ENCODE results near the gene SLC22A5. TPM values are rescaled to one million over a fixed set of nuclear protein-coding genes. Genes with fewer than 3 reads are reported as not detected.
A peak's percentile ranks its signal among the peaks of the same experiment; 100 is the strongest.

SLC22A5 gene
- total RNA-seq, 2 donors from 2014 or later = 7.0 to 7.4 TPM

DNA sequence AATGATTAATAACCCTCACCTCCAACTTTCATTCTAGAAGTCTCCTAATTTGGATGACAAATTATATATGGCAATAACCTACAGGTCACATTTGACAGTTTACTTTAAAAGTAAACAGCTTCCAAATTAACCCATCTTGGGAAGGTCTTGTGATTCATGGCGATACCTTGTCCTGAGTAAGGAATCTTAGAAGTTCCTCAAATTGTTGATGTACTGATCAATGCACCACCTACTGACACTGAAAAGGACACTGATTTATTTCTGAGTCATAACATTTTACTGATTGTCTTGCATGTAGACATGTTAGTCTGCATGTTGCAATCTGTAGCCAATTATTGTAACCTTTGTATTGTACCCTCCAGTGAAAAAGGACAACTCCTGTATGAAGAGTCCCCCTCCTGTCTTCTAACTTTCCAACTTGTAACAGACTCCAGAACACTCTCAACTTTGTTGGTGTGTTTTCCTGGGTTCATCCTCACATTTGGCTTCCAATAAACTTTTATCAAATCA is 16.0 kb upstream of the SLC22A5 start:
- ATAC-seq (replicated peaks in 1 of 2) (no peak), DNase-seq (no peak)
- Mint-ChIP-seq H3K9me3 (no peaks in the 10 kb centered on the region), H3K4me1 (ENCODE audit: low read depth) (no peaks in the 10 kb centered on the region), H3K4me3 (no peak overlapping the region), H3K27ac (no peak overlapping the region), H3K27me3 (ENCODE audit: low read depth) (no peaks in the 10 kb centered on the region), H3K36me3 (ENCODE audit: insufficient read depth in 2 of 2) (peaks cover 2% of the 10 kb centered on the region in 2 donors)

DNA sequence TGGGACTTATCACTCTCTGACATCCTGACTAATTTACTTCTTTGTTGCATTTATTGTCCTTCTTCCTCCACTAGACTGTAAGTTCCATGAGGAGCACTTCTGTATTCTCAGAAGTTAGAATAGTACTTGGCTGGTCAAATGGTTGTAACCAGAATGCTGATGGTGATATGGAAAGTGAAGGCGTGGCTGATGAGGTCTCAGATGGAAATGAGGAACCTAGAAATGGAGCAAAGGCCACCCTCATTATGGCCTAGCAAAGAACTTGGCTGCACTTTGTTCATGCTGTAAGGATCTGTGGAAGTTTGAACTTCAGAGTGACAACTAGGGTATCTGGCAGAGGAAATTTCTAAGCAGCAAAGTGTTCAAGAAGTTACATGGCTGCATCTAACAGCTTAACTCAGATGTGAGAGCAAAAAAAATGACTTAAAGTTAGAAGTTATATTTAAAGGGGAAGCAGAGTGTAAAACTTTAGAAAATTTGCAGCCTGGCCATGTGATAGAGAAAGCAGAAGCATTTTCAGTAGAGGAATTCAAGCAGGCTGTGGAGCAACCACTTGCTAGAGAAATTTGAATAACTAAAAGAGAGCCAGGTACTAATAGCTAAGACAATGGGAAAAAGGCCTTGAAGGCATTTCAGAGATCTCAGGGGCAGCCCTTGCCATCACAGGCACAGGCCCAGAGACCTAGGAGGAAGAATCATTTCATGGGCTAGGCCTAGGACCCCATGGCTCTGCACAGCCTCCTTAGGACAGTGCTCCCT is 14.9 kb upstream of the SLC22A5 start:
- no peak overlapping the region for H3K27ac Mint-ChIP-seq
- no peaks in the 10 kb centered on the region for H3K4me1 Mint-ChIP-seq (ENCODE audit: low read depth)
- peaks cover 0 to 2% of the 10 kb centered on the region in 2 donors for H3K36me3 Mint-ChIP-seq (ENCODE audit: insufficient read depth in 2 of 2)
- no peak overlapping the region for H3K4me3 Mint-ChIP-seq
- no peaks in the 10 kb centered on the region for H3K27me3 Mint-ChIP-seq (ENCODE audit: low read depth)
- no peak for ATAC-seq (replicated peaks in 1 of 2)
- no peaks in the 10 kb centered on the region for H3K9me3 Mint-ChIP-seq
- no peak for DNase-seq

DNA sequence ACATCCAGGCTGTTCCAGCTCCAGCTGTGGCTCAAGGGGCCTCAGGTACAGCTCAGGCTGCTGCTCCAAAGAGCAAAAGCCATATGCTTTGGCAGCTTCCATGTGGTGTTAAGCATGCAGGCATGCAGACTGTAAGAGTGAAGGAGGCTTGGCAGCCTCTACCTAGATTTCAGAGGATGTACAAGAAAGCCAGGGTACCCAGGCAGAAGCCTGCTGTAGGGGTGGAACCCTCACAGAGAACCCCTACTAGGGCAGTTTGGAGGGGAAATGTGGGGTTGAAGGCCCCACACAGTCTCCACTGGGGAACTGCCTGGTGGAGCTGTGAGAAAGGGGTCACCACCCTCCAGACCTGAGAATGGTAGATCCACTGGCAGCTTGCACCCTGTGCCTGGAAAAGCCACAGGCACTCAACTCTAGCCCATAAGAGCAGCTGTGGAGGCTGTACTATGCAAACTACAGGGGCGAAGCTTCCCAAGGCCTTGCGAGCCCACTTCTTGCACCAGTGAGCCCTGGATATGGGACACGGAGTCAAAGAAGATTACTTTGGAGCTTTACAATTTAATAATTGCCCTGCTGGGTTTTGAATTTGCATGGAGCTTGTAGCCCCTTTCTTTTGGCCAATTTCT is 14.3 kb upstream of the SLC22A5 start:
- Mint-ChIP-seq H3K4me1 (ENCODE audit: low read depth) (no peaks in the 10 kb centered on the region), H3K36me3 (ENCODE audit: insufficient read depth in 2 of 2) (no peaks in the 10 kb centered on the region), H3K9me3 (no peaks in the 10 kb centered on the region), H3K27me3 (ENCODE audit: low read depth) (no peaks in the 10 kb centered on the region), H3K4me3 (no peak overlapping the region), H3K27ac (no peak overlapping the region)
- ATAC-seq (replicated peaks in 1 of 2) = no peak
- DNase-seq = no peak

DNA sequence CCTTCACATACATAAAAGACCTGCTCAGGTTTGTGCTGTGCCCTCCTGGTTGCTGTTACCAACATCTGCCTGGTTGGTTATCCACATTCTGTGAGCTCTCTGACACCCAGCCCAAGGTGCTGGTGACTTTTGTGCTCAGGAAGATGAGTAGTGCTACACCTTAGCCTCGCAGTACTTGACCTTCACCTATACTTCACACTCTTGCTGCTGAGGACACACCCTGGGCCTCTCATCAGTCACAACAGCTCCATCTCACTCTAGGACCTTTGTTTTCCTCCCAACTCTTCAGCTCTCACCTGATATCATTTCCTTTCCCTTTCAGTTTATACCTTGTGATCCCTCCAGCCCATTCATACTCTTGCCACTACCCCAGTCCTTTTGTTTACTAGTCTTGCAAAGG is 10.7 kb upstream of the SLC22A5 start:
- no peak overlapping the region for H3K4me3 Mint-ChIP-seq
- ATAC-seq (replicated peaks in 1 of 2) (no peak), DNase-seq (no peak)
- no peaks in the 10 kb centered on the region for H3K36me3 Mint-ChIP-seq (ENCODE audit: insufficient read depth in 2 of 2)
- H3K27ac Mint-ChIP-seq = no peak overlapping the region
- peaks cover 5% of the 10 kb centered on the region for H3K4me1 Mint-ChIP-seq (ENCODE audit: low read depth)
- no peaks in the 10 kb centered on the region for H3K27me3 Mint-ChIP-seq (ENCODE audit: low read depth)
- H3K9me3 Mint-ChIP-seq = no peaks in the 10 kb centered on the region

DNA sequence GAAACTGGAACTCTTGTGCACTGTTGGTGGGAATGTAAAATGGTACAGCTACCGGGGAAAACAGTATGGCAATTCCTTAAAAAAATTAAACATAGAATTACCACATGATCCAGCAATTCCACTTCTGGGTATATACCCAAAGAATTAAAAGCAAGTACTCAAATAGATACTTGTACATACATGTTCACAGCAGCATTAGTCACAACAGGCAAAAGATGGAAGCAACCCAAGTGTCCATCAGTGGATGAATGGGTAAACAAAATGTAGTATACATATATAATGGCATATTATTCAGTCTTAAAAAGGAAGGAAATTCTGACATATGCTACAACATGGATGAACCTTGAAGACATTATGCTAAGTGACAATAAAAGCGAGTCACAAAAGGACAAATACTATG is 7.4 kb upstream of the SLC22A5 start:
- no peaks in the 10 kb centered on the region for H3K27me3 Mint-ChIP-seq (ENCODE audit: low read depth)
- H3K36me3 Mint-ChIP-seq (ENCODE audit: insufficient read depth in 2 of 2) = no peaks in the 10 kb centered on the region
- H3K4me3 Mint-ChIP-seq = no peak overlapping the region
- DNase-seq = no peak
- H3K9me3 Mint-ChIP-seq = no peaks in the 10 kb centered on the region
- ATAC-seq (replicated peaks in 1 of 2) = no peak
- no peak overlapping the region for H3K27ac Mint-ChIP-seq
- H3K4me1 Mint-ChIP-seq (ENCODE audit: low read depth) = peaks cover 7% of the 10 kb centered on the region

DNA sequence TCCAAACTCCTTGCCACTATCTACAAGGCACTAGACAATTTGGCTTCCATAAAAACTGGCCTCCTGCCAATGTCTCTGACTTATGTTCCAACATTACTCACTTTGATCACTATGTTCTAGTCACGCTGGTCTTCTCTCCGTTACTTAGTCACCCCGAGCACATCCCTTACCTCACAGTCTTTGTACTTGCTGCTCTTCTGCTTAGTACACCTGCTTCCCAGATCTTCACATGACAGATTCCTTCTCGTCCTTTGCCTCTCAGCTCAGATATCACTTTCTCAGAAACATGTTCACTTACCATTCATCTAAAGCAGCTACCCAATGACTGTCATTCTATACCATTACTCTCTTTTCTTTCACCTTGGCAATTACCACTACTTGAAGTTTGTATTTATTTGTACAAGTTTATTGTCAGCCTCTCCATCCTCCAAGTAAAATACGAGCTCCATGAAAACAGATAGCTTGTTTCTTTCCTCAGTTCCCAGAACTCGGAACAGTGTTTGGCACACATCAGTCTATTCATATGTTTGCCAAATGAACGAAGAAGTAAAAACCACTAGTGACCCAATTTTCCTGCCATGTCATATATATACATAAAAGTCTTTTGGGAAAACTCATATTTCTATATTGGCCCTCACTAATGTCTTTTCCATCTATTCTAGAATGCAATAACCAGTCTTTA is 5.9 kb upstream of the SLC22A5 start:
- peak; percentile 18 to 37 for DNase-seq
- H3K27me3 Mint-ChIP-seq (ENCODE audit: low read depth) = no peaks in the 10 kb centered on the region
- no peak overlapping the region for H3K27ac Mint-ChIP-seq
- no peak overlapping the region for H3K4me3 Mint-ChIP-seq
- no peaks in the 10 kb centered on the region for H3K9me3 Mint-ChIP-seq
- peaks cover 7% of the 10 kb centered on the region for H3K4me1 Mint-ChIP-seq (ENCODE audit: low read depth)
- peak; percentile 83 to 96 for ATAC-seq (replicated peaks in 1 of 2)
- H3K36me3 Mint-ChIP-seq (ENCODE audit: insufficient read depth in 2 of 2) = no peaks in the 10 kb centered on the region

DNA sequence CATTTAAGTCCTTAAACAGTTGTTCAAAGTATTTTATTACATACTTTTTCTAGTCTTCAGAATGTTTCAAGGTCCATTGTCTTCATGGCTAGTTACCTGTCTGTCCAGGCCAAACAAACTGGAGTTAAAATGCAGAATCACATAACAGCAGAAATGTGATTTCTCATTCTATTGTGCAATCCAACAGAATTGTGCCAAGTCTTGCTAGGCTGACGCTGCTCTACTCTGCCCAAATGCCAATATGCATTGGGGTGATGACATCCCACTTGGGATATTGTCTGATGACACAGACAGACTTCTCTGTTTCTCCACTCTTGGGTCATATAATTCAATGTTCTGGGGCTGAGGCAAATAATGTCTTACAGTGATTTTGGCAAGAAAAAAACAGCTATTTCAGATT is 5.2 kb upstream of the SLC22A5 start:
- Mint-ChIP-seq H3K27me3 (ENCODE audit: low read depth) (no peaks in the 10 kb centered on the region), H3K36me3 (ENCODE audit: insufficient read depth in 2 of 2) (no peaks in the 10 kb centered on the region), H3K9me3 (no peaks in the 10 kb centered on the region), H3K27ac (no peak overlapping the region), H3K4me1 (ENCODE audit: low read depth) (peaks cover 11% of the 10 kb centered on the region), H3K4me3 (no peak overlapping the region)
- DNase-seq (no peak), ATAC-seq (replicated peaks in 1 of 2) (no peak)

DNA sequence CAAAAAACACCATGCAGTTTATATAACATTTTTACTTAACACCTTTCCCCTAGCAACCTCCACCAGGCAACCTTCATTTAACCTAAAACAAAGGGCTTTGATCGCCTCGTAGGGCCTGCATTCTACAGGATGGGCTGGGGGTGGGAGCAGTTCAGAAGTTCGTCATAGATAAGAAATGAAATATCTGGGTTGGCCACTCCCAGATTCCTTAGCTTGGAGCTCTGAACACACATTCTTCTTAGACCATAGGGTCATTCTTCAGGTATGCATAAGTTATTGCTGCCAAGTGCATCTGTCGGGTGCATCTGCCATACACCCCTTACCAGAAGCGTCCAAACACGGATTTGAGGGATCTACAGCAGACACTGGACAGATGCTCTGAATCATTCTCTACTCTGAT is 4.3 kb upstream of the SLC22A5 start:
- no peaks in the 10 kb centered on the region for H3K36me3 Mint-ChIP-seq (ENCODE audit: insufficient read depth in 2 of 2)
- ATAC-seq (replicated peaks in 1 of 2) (no peak), DNase-seq (no peak)
- no peaks in the 10 kb centered on the region for H3K9me3 Mint-ChIP-seq
- H3K27me3 Mint-ChIP-seq (ENCODE audit: low read depth) = no peaks in the 10 kb centered on the region
- H3K4me3 Mint-ChIP-seq = no peak overlapping the region
- H3K4me1 Mint-ChIP-seq (ENCODE audit: low read depth) = peaks cover 11% of the 10 kb centered on the region
- no peak overlapping the region for H3K27ac Mint-ChIP-seq

DNA sequence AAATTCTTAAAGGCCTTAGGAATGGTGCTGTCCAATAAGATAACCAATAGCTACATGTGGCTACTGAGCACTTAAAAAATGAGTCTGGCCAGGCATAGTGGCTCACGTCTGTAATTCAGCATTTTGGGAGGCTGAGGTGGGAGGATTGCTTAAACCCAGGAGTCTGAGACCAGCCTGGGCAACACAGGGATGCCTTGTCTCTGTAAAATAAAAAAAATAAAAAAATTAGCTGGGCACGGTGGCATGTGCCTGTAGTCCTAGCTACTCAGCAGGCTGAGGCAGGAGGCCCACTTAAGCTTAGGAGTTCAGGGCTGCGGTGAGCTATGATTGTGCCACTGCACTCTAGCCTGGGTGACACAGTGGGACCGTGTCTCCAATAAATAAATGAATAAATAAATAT is 1.3 kb upstream of the SLC22A5 start:
- Mint-ChIP-seq H3K27ac (no peak overlapping the region), H3K4me1 (ENCODE audit: low read depth) (peaks cover 39% of the 10 kb centered on the region), H3K4me3 (no peak overlapping the region), H3K27me3 (ENCODE audit: low read depth) (no peaks in the 10 kb centered on the region), H3K36me3 (ENCODE audit: insufficient read depth in 2 of 2) (no peaks in the 10 kb centered on the region), H3K9me3 (no peaks in the 10 kb centered on the region)
- no peak for ATAC-seq (replicated peaks in 1 of 2)
- DNase-seq = no peak

DNA sequence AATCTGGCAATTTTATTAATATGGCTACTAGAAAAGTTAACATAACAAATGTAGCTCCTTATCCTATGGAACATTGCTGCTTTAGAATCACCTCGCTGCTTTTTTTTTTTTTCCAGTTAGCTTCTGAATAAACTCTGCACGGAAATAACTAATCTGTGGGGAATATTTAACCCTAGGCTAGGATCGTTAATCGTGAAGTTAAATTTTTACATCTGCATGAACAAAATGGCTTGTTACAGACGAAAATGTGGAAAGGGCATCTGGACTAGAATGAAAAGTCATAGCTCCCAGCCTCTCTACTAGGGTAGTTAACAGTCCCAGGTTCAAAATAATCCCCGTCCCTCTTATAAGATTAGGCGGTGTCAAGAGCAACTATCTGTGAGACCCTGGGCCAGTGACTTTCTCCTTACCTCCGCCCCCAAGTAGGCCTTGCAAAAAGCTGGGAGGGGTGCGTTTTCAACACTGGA is 470 bp upstream of the SLC22A5 start:
- no peak for DNase-seq
- no peaks in the 10 kb centered on the region for H3K36me3 Mint-ChIP-seq (ENCODE audit: insufficient read depth in 2 of 2)
- peaks cover 33% of the 10 kb centered on the region for H3K4me1 Mint-ChIP-seq (ENCODE audit: low read depth)
- peak overlapping the region; percentile 32 for H3K27ac Mint-ChIP-seq
- ATAC-seq (replicated peaks in 1 of 2) = no peak
- H3K27me3 Mint-ChIP-seq (ENCODE audit: low read depth) = no peaks in the 10 kb centered on the region
- peak overlapping the region; percentile 78 to 88 for H3K4me3 Mint-ChIP-seq
- H3K9me3 Mint-ChIP-seq = no peaks in the 10 kb centered on the region

DNA sequence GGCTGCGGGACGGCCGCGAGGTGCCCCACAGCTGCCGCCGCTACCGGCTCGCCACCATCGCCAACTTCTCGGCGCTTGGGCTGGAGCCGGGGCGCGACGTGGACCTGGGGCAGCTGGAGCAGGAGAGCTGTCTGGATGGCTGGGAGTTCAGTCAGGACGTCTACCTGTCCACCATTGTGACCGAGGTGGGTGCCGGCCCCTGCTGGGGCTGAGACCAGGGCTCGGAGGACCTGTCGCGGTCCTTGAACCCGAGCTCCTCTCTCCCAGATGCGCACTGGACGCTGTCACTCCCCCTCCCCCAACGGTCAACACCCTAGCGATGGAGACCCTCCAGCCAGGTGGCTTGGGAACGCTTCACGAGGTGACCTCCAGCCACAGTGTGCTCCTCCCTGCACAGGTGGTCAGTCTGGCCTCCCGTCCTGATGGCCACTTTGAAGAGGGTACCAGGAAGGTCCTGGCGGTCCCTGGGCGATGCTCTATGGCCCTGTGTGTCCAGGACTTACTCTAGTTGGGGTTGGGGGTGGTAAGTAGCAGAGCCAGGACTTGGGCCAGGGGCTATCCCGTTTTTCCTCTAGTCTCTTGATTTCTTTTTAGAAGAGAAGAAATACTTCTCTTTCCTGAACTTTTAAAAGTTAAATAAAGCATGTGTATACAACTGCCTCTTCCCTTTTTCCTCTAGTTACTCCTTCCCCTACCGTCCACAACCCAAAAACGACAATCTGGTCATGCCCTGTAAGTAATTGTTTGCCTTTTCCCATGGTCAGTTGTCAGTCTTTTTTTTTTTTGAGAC is 866 bp downstream of the SLC22A5 start:
- DNase-seq (no peak), ATAC-seq (replicated peaks in 1 of 2) (no peak)
- H3K36me3 Mint-ChIP-seq (ENCODE audit: insufficient read depth in 2 of 2) = no peaks in the 10 kb centered on the region
- H3K4me3 Mint-ChIP-seq = peak overlapping the region; percentile 78 to 88
- no peaks in the 10 kb centered on the region for H3K9me3 Mint-ChIP-seq
- peak overlapping the region; percentile 86 for H3K27ac Mint-ChIP-seq
- no peaks in the 10 kb centered on the region for H3K27me3 Mint-ChIP-seq (ENCODE audit: low read depth)
- H3K4me1 Mint-ChIP-seq (ENCODE audit: low read depth) = peaks cover 33% of the 10 kb centered on the region

DNA sequence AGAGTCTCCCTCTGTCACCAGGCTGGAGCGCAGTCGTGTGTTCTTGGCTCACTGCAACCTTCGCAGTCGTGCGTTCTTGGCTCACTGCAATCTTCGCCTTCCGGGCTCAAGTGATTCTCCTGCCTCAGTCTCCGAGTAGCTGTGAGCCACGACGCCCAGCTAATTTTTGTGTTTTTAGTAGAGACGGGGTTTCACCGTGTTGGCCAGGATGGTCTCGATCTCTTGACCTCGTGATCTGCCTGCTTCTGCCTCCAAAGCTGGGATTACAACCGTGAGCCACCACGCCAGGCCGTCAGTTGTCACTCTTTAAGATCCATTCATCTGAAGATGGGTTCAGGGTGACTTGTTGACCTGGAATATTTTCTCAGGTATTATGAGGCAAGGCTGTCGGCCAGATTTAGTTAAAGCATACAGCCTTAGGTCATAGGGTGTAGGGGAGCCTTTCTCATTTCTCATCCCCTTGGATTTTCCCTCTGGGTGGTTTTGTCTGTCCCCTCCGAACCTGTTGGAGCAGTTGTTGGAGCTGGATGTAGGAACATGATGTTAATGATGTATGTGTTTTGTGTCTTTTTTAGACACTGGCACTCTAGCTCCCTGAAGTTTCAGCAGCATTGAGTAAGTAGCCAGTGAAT is 1.6 kb downstream of the SLC22A5 start:
- Mint-ChIP-seq H3K36me3 (ENCODE audit: insufficient read depth in 2 of 2) (no peaks in the 10 kb centered on the region), H3K9me3 (no peaks in the 10 kb centered on the region), H3K27me3 (ENCODE audit: low read depth) (no peaks in the 10 kb centered on the region), H3K4me1 (ENCODE audit: low read depth) (peaks cover 33% of the 10 kb centered on the region), H3K4me3 (peak overlapping the region; percentile 78 to 88), H3K27ac (peak overlapping the region; percentile 86)
- ATAC-seq (replicated peaks in 1 of 2) (no peak), DNase-seq (no peak)

Data from activated T-cell treated with anti-CD3 and anti-CD28 coated beads, Interleukin-2, amount 50 U/mL, for 72 hours (primary cell).